Type B pancreatic cell (in vitro differentiated cells): ENCODE results near the gene TARM1. TPM values are rescaled to one million over a fixed set of nuclear protein-coding genes. Genes with fewer than 3 reads are reported as not detected.
"Not testable (repeated sequence)": the region's sequence is repeated elsewhere in the genome, so short reads cannot be mapped to it uniquely, and the experiment has no call there.

ENCODE experiments used
- DNase-seq: peaks from one replicate; pipeline ENCODE4 v3.0.0; 2021; ENCODE audit warnings: mixed read lengths; ENCODE audit not compliant: unreplicated experiment; ENCODE audit errors: extremely low spot score
- H3K27ac Mint-ChIP-seq: 2 replicates; pipeline ENCODE4 v1.8.0; 2021; ENCODE audit warnings: mild to moderate bottlenecking, mixed read lengths
- H3K27me3 Mint-ChIP-seq: 2 replicates; pipeline ENCODE4 v1.8.0; 2021; ENCODE audit warnings: mixed read lengths
- H3K36me3 Mint-ChIP-seq: 2 replicates; pipeline ENCODE4 v1.8.0; 2021; ENCODE audit warnings: mixed read lengths
- H3K4me1 Mint-ChIP-seq: one replicate; pipeline ENCODE4 v1.8.0; 2021; ENCODE audit warnings: mixed read lengths; ENCODE audit not compliant: unreplicated experiment
- H3K4me3 Mint-ChIP-seq: 2 replicates; pipeline ENCODE4 v1.8.0; 2021; ENCODE audit warnings: mild to moderate bottlenecking, mixed read lengths
- H3K9me3 Mint-ChIP-seq: 2 replicates; pipeline ENCODE4 v1.8.0; 2021; ENCODE audit warnings: mixed read lengths
- CTCF ChIP-seq: fragments of 200-600 bp; sonication (generic); conservative IDR thresholded peaks from 2 replicates; pipeline ENCODE4 v1.5.0; 2021; ENCODE audit warnings: antibody characterized with exemption, mild to moderate bottlenecking
- total RNA-seq: library from RNA; stranded (reverse); gene quantifications from 2 replicates; pipeline ENCODE4 v1.2.1, GENCODE V29; 2021; ENCODE audit warnings: low replicate concordance

TARM1 gene
- total RNA-seq, 1 donor from 2014 or later = not detected

- H3K36me3 Mint-ChIP-seq = peaks cover 2% of the 10 kb centered on the region
- no peaks in the 10 kb centered on the region for H3K9me3 Mint-ChIP-seq
- TF ChIP-seq CTCF = no peak
- H3K27me3 Mint-ChIP-seq = peaks cover 4% of the 10 kb centered on the region
- peaks cover 6% of the 10 kb centered on the region for H3K4me1 Mint-ChIP-seq
- no peak for DNase-seq
- peak overlapping the region; percentile 68 for H3K4me3 Mint-ChIP-seq
- H3K27ac Mint-ChIP-seq = no peak overlapping the region
These were observed 24.6 kb upstream of the TARM1 start for GRCh38 chr19:54105796-54106195.

- DNase-seq = no peak
- peaks cover 5% of the 10 kb centered on the region for H3K27me3 Mint-ChIP-seq
- H3K4me1 Mint-ChIP-seq = peaks cover 6% of the 10 kb centered on the region
- no peaks in the 10 kb centered on the region for H3K9me3 Mint-ChIP-seq
- H3K36me3 Mint-ChIP-seq = no peaks in the 10 kb centered on the region
- no peak overlapping the region for H3K27ac Mint-ChIP-seq
- no peak for TF ChIP-seq CTCF
- peak overlapping the region; percentile 68 for H3K4me3 Mint-ChIP-seq
These were observed 24.0 kb upstream of the TARM1 start for GRCh38 chr19:54104998-54105715.

GRCh38 chr19:54102421-54103169 lies 21.4 kb upstream of the TARM1 start, which contains the start of gene NDUFA3:
TSS of gene NDUFA3 (plus strand) at chr19:54102855. CDS start at chr19:54102879, 24 bp downstream.
- H3K27me3 Mint-ChIP-seq = peaks cover 22% of the 10 kb centered on the region
- H3K36me3 Mint-ChIP-seq = no peaks in the 10 kb centered on the region
- peak within 1 kb of the TSS; percentile 99 for H3K4me3 Mint-ChIP-seq
- peak; percentile 98 for DNase-seq
- no peaks in the 10 kb centered on the region for H3K9me3 Mint-ChIP-seq
- H3K27ac Mint-ChIP-seq = peak within 1 kb of the TSS; percentile 84
- peaks cover 6% of the 10 kb centered on the region for H3K4me1 Mint-ChIP-seq
- no peak for TF ChIP-seq CTCF

GRCh38 chr19:54100561-54100960 lies 19.4 kb upstream of the TARM1 start, which contains the start of gene OSCAR:
TSS of gene OSCAR (minus strand) at chr19:54100803. CDS start at chr19:54100792, 11 bp downstream.
- H3K9me3 Mint-ChIP-seq = no peaks in the 10 kb centered on the region
- H3K4me3 Mint-ChIP-seq = peak within 1 kb of the TSS; percentile 99

GRCh38 chr19:54099903-54100255 lies 18.7 kb upstream of the TARM1 start:
- H3K27ac Mint-ChIP-seq, H3K9me3 Mint-ChIP-seq, H3K4me3 Mint-ChIP-seq, DNase-seq, H3K4me1 Mint-ChIP-seq, H3K36me3 Mint-ChIP-seq: not testable (repeated sequence)
- H3K27me3 Mint-ChIP-seq = peaks cover 37% of the 10 kb centered on the region

More at GRCh38 chr19:54100561-54100960, 19.4 kb upstream of the TARM1 start, which contains the start of gene OSCAR:
- DNase-seq = no peak
- Mint-ChIP-seq H3K36me3 (no peaks in the 10 kb centered on the region), H3K27me3 (peaks cover 35% of the 10 kb centered on the region), H3K4me1 (peaks cover 6% of the 10 kb centered on the region), H3K27ac (no peak within 1 kb of the TSS)
- no peak for TF ChIP-seq CTCF
